HUES48 (cell line): ENCODE data around the gene FGF1.

Source experiments
- H3K27ac ChIP-seq: one replicate; pipeline ENCODE4 v1.7.0; 2013; ENCODE audit warnings: low read depth, low read length, inconsistent platforms
- H3K27me3 ChIP-seq: 2 replicates; pipeline ENCODE4 v1.6.1; 2013; ENCODE audit warnings: mild to moderate bottlenecking, low read length; ENCODE audit not compliant: control insufficient read depth, insufficient read depth
- H3K36me3 ChIP-seq: 2 replicates; pipeline ENCODE4 v1.6.1; 2013; ENCODE audit warnings: low read length; ENCODE audit not compliant: control insufficient read depth, insufficient read depth
- H3K4me1 ChIP-seq: 2 replicates; pipeline ENCODE4 v1.6.1; 2013; ENCODE audit warnings: mild to moderate bottlenecking, low read length; ENCODE audit not compliant: control insufficient read depth, insufficient read depth
- H3K4me3 ChIP-seq: 2 replicates; pipeline ENCODE4 v1.5.1; 2013; ENCODE audit warnings: mild to moderate bottlenecking, low read depth, low read length
- H3K9ac ChIP-seq: 2 replicates; pipeline ENCODE4 v1.6.1; 2013; ENCODE audit warnings: mild to moderate bottlenecking, low read depth, low read length, moderate library complexity
- H3K9me3 ChIP-seq: 2 replicates; pipeline ENCODE4 v1.6.1; 2013; ENCODE audit warnings: low read length; ENCODE audit not compliant: control insufficient read depth, insufficient read depth

The FGF1 gene

GRCh38 chr5:142685418-142686209, at the start of gene FGF1:
FGF1 (minus strand) TSS chr5:142686090; CDS start chr5:142614127, 71,963 bp downstream.
- peaks cover 35% of the 10 kb centered on the region for H3K4me1 ChIP-seq
- H3K27ac ChIP-seq, result peak within 1 kb of the TSS; percentile 85
- H3K27me3 ChIP-seq, result no peaks in the 10 kb centered on the region
- no peaks in the 10 kb centered on the region for H3K9me3 ChIP-seq
- no peak within 1 kb of the TSS for H3K9ac ChIP-seq
- H3K4me3 ChIP-seq, result no peak within 1 kb of the TSS
- no peaks in the 10 kb centered on the region for H3K36me3 ChIP-seq

- Histone ChIP-seq H3K4me3 (no peak overlapping the region), H3K36me3 (no peaks in the 10 kb centered on the region), H3K9ac (no peak overlapping the region), H3K27me3 (no peaks in the 10 kb centered on the region), H3K4me1 (no peaks in the 10 kb centered on the region), H3K27ac (no peak overlapping the region), H3K9me3 (no peaks in the 10 kb centered on the region)
Measured at GRCh38 chr5:142727735-142728047, 41.8 kb upstream of the FGF1 start.

GRCh38 chr5:142726188-142726731, 40.4 kb upstream of the FGF1 start:
- no peak overlapping the region for H3K27ac ChIP-seq
- H3K36me3 ChIP-seq, result no peaks in the 10 kb centered on the region
- no peaks in the 10 kb centered on the region for H3K27me3 ChIP-seq
- H3K9ac ChIP-seq, result no peak overlapping the region
- H3K9me3 ChIP-seq, result no peaks in the 10 kb centered on the region
- no peaks in the 10 kb centered on the region for H3K4me1 ChIP-seq
- H3K4me3 ChIP-seq, result no peak overlapping the region

GRCh38 chr5:142725231-142726187, 39.6 kb upstream of the FGF1 start:
- Histone ChIP-seq H3K9ac (no peak overlapping the region), H3K36me3 (no peaks in the 10 kb centered on the region), H3K27ac (no peak overlapping the region), H3K4me1 (no peaks in the 10 kb centered on the region), H3K4me3 (no peak overlapping the region), H3K27me3 (no peaks in the 10 kb centered on the region), H3K9me3 (no peaks in the 10 kb centered on the region)

- Histone ChIP-seq H3K9me3 (no peaks in the 10 kb centered on the region), H3K4me3 (no peak overlapping the region), H3K36me3 (no peaks in the 10 kb centered on the region), H3K27ac (no peak overlapping the region), H3K27me3 (no peaks in the 10 kb centered on the region), H3K9ac (no peak overlapping the region), H3K4me1 (no peaks in the 10 kb centered on the region)
Measured at GRCh38 chr5:142724821-142725220, 38.9 kb upstream of the FGF1 start.

GRCh38 chr5:142722896-142723295, 37.0 kb upstream of the FGF1 start:
- no peak overlapping the region for H3K9ac ChIP-seq
- H3K4me3 ChIP-seq, result no peak overlapping the region
- no peaks in the 10 kb centered on the region for H3K9me3 ChIP-seq
- H3K27ac ChIP-seq, result no peak overlapping the region
- H3K4me1 ChIP-seq, result peaks cover 7% of the 10 kb centered on the region
- H3K36me3 ChIP-seq, result no peaks in the 10 kb centered on the region
- H3K27me3 ChIP-seq, result no peaks in the 10 kb centered on the region

GRCh38 chr5:142722146-142722545, 36.3 kb upstream of the FGF1 start:
- peaks cover 15% of the 10 kb centered on the region for H3K4me1 ChIP-seq

GRCh38 chr5:142720641-142721271, 34.9 kb upstream of the FGF1 start:
- H3K27ac ChIP-seq, result no peak overlapping the region

More at GRCh38 chr5:142722146-142722545, 36.3 kb upstream of the FGF1 start:
- H3K4me3 ChIP-seq, result no peak overlapping the region
- H3K27ac ChIP-seq, result no peak overlapping the region
- H3K27me3 ChIP-seq, result no peaks in the 10 kb centered on the region
- H3K36me3 ChIP-seq, result no peaks in the 10 kb centered on the region
- no peaks in the 10 kb centered on the region for H3K9me3 ChIP-seq
- H3K9ac ChIP-seq, result no peak overlapping the region

GRCh38 chr5:142719836-142720370, 34.0 kb upstream of the FGF1 start:
- no peak overlapping the region for H3K9ac ChIP-seq
- no peaks in the 10 kb centered on the region for H3K36me3 ChIP-seq
- no peak overlapping the region for H3K27ac ChIP-seq
- H3K4me1 ChIP-seq, result peaks cover 20% of the 10 kb centered on the region
- no peak overlapping the region for H3K4me3 ChIP-seq
- no peaks in the 10 kb centered on the region for H3K9me3 ChIP-seq
- no peaks in the 10 kb centered on the region for H3K27me3 ChIP-seq

More at GRCh38 chr5:142720641-142721271, 34.9 kb upstream of the FGF1 start:
- Histone ChIP-seq H3K4me1 (peaks cover 20% of the 10 kb centered on the region), H3K9ac (no peak overlapping the region), H3K9me3 (no peaks in the 10 kb centered on the region), H3K4me3 (no peak overlapping the region), H3K36me3 (no peaks in the 10 kb centered on the region), H3K27me3 (no peaks in the 10 kb centered on the region)

- no peak overlapping the region for H3K9ac ChIP-seq
- H3K9me3 ChIP-seq, result no peaks in the 10 kb centered on the region
- H3K4me1 ChIP-seq, result peaks cover 32% of the 10 kb centered on the region
- peaks cover 4% of the 10 kb centered on the region; the same call in 1 of the 2 replicates for H3K36me3 ChIP-seq
- H3K27me3 ChIP-seq, result no peaks in the 10 kb centered on the region
- peak overlapping the region; percentile 3 for H3K27ac ChIP-seq
- no peak overlapping the region for H3K4me3 ChIP-seq
Measured at GRCh38 chr5:142717582-142718215, 31.8 kb upstream of the FGF1 start.
